ENCODE measurements around the gene PDPK1.
"Not testable (repeated sequence)": the region's sequence is repeated elsewhere in the genome, so short reads cannot be mapped to it uniquely, and the experiment has no call there.

GRCh38 chr16:2560131-2560797, 22.4 kb downstream of the PDPK1 start:
- TF ChIP-seq CTCF (IDR thresholded peaks at IDR 0.05); ZFX (IDR thresholded peaks at IDR 0.05; ENCODE audit: borderline replicate concordance): not testable (repeated sequence)
